ENCODE measurements around the gene CYTH1.

DNA sequence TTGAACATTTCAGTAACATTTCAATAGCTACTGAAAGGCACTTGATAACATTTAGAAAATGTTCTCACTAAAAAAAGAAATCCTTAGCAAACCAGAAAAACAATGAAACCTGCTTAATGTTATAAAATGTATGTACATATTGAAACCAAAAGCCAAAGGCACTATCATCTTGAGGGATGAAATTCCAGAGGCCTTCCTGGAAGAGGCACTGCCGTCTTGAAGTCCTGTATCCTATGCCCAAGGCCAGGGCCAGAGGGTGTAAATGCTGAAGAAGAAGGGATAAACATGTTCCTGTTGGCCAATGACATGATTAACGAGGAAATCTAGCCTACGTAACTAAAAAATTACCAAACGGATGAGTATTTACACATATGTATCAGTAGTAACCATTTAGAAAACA lies 147.9 kb downstream of the CYTH1 start:
- TF ChIP-seq POLR2AphosphoS5 (IDR thresholded peaks at IDR 0.05), result no peak
- no peak for TF ChIP-seq POLR2A (IDR thresholded peaks at IDR 0.05)
- TF ChIP-seq, protein P1, sequence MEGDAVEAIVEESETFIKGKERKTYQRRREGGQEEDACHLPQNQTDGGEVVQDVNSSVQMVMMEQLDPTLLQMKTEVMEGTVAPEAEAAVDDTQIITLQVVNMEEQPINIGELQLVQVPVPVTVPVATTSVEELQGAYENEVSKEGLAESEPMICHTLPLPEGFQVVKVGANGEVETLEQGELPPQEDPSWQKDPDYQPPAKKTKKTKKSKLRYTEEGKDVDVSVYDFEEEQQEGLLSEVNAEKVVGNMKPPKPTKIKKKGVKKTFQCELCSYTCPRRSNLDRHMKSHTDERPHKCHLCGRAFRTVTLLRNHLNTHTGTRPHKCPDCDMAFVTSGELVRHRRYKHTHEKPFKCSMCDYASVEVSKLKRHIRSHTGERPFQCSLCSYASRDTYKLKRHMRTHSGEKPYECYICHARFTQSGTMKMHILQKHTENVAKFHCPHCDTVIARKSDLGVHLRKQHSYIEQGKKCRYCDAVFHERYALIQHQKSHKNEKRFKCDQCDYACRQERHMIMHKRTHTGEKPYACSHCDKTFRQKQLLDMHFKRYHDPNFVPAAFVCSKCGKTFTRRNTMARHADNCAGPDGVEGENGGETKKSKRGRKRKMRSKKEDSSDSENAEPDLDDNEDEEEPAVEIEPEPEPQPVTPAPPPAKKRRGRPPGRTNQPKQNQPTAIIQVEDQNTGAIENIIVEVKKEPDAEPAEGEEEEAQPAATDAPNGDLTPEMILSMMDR (IDR thresholded peaks at IDR 0.05), result no peak
- no peak for TF ChIP-seq EP300 (IDR thresholded peaks at IDR 0.05; ENCODE audit: low read depth)
